ENCODE results near the gene TMEM168. TPM values are rescaled to one million over a fixed set of nuclear protein-coding genes. Genes with fewer than 3 reads are reported as not detected.

TMEM168 gene
- total RNA-seq, 1 donor from 2014 or later: 20.1 TPM

DNA sequence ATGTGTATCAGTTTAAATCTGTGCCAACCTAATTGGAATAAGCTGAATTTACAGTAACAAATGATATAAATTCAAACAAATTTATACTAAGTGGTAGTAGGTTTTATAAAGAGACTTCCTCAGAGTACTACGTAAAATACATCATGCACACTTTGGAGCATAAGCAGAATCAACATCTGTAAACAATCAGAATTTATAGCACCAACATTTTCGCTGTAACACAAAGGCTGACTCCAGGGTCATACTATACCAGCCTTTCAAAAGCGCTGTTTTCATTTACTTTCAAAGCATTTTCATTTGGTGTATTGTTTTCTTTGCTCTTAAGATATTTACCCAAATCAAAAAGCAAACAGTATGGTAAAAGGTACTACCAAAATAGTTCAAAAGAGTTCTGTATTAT, 29.3 kb upstream of the TMEM168 start:
- Histone ChIP-seq H3K4me3 (ENCODE audit: low read depth, low read length) (no peak overlapping the region), H3K27me3 (ENCODE audit: control insufficient read depth, insufficient read depth, low read length) (no peaks in the 10 kb centered on the region), H3K36me3 (ENCODE audit: control insufficient read depth, insufficient read depth, low read length) (no peaks in the 10 kb centered on the region)
- DNase-seq (ENCODE audit: low read depth): no peak
- TF ChIP-seq, protein P1, sequence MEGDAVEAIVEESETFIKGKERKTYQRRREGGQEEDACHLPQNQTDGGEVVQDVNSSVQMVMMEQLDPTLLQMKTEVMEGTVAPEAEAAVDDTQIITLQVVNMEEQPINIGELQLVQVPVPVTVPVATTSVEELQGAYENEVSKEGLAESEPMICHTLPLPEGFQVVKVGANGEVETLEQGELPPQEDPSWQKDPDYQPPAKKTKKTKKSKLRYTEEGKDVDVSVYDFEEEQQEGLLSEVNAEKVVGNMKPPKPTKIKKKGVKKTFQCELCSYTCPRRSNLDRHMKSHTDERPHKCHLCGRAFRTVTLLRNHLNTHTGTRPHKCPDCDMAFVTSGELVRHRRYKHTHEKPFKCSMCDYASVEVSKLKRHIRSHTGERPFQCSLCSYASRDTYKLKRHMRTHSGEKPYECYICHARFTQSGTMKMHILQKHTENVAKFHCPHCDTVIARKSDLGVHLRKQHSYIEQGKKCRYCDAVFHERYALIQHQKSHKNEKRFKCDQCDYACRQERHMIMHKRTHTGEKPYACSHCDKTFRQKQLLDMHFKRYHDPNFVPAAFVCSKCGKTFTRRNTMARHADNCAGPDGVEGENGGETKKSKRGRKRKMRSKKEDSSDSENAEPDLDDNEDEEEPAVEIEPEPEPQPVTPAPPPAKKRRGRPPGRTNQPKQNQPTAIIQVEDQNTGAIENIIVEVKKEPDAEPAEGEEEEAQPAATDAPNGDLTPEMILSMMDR (IDR thresholded peaks at IDR 0.05; ENCODE audit: insufficient read depth, low read length, poor library complexity, severe bottlenecking): no peak

DNA sequence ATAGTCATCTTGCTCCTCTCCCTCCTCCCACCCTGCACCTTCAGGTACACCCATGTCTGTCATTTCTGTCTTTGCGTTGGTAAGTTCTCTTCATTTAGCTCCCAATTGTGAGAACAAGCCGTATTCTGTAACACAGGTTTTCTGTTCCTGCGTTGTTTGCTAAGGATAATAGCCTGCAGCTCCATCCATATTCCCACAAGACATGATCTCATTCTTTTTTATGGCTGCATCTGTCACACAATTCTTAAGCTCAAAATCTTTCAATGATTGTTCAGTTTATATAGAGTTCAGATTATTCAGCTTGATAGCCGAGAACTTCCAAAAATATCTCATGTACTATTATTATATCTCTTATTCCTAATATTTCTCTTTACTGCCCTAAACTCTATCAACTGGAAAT, 16.0 kb upstream of the TMEM168 start:
- no peak overlapping the region for H3K4me3 ChIP-seq (ENCODE audit: low read depth, low read length)
- TF ChIP-seq, protein P1 (IDR thresholded peaks at IDR 0.05; ENCODE audit: insufficient read depth, low read length, poor library complexity, severe bottlenecking): no peak
- DNase-seq (ENCODE audit: low read depth): no peak
- H3K36me3 ChIP-seq (ENCODE audit: control insufficient read depth, insufficient read depth, low read length): no peaks in the 10 kb centered on the region
- no peaks in the 10 kb centered on the region for H3K27me3 ChIP-seq (ENCODE audit: control insufficient read depth, insufficient read depth, low read length)

DNA sequence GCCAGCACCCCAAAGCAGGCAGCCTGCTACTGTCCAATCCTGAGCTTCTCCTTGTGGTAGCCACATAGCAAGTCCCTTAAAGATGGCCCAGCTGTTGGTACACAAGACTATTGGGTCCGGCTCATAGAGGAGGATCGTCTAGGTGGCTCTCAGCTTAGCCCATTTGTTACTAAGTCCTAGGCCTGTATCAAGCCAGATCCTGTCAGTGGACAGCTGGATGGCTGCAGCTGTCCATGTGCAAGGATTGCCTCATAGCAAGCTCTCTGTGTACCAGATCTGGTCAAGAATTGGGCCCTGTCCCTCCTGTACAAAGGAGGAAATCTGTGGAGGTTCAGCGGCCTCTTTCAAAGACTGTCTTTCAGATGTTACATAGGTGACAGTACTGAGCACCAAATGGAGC, 12.2 kb upstream of the TMEM168 start:
- no peaks in the 10 kb centered on the region for H3K27me3 ChIP-seq (ENCODE audit: control insufficient read depth, insufficient read depth, low read length)
- TF ChIP-seq, protein P1 (IDR thresholded peaks at IDR 0.05; ENCODE audit: insufficient read depth, low read length, poor library complexity, severe bottlenecking): no peak
- no peaks in the 10 kb centered on the region for H3K36me3 ChIP-seq (ENCODE audit: control insufficient read depth, insufficient read depth, low read length)
- DNase-seq (ENCODE audit: low read depth): no peak
- H3K4me3 ChIP-seq (ENCODE audit: low read depth, low read length): no peak overlapping the region

DNA sequence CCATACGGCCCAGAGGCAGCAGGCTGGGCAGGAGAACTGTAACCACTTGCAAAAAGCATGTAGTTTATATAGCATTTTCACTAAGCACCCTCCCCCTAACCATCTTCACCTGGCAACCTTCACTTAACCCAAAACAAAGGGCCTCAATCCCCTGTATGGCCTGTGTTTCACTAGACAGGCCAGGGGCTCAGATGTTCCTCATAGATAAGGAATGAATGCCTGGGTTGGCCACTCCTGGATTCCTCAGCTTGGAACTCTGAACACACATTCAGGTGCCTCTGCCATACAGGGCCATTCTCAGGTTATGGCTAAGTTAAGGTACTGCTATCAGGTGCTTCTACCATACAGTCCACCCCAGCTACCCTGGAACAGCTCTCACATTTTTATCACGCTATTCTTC, 10.3 kb upstream of the TMEM168 start:
- H3K36me3 ChIP-seq (ENCODE audit: control insufficient read depth, insufficient read depth, low read length): no peaks in the 10 kb centered on the region
- no peaks in the 10 kb centered on the region for H3K27me3 ChIP-seq (ENCODE audit: control insufficient read depth, insufficient read depth, low read length)
- TF ChIP-seq, protein P1 (IDR thresholded peaks at IDR 0.05; ENCODE audit: insufficient read depth, low read length, poor library complexity, severe bottlenecking): no peak
- H3K4me3 ChIP-seq (ENCODE audit: low read depth, low read length): no peak overlapping the region
- no peak for DNase-seq (ENCODE audit: low read depth)

DNA sequence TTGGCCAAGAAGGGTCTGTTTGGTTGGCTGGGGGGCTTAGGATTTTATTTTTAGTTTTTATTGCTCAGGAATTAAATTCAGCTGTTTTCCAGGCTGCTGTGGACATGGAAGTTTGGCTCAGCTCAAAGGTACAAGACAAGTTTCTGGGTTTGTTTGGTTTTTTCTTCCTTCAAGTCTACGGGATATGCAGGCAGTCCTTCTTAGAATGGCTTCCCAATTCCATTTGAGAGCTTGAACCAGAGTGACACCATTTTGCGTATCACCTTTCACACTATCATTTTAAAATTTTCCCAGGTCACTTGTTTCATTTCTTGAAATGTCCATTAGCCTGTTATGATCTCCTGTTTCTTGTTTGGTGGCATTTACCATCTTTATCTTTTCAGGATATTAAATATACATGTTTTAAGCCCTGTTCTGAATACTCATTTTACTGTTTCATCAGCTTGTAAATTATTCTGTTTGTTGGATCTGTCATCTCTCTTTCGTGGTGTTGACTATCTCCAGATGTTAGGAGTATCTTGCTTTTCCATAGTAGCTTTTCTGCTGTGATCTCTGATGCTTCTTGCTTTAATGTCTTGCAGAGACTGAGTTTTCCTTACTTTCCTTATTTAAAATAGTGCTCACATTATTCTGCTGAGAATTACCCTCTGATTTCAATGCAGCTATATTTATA, 9.4 kb upstream of the TMEM168 start:
- Histone ChIP-seq H3K36me3 (ENCODE audit: control insufficient read depth, insufficient read depth, low read length) (no peaks in the 10 kb centered on the region), H3K27me3 (ENCODE audit: control insufficient read depth, insufficient read depth, low read length) (no peaks in the 10 kb centered on the region), H3K4me3 (ENCODE audit: low read depth, low read length) (no peak overlapping the region)
- no peak for DNase-seq (ENCODE audit: low read depth)
- TF ChIP-seq, protein P1 (IDR thresholded peaks at IDR 0.05; ENCODE audit: insufficient read depth, low read length, poor library complexity, severe bottlenecking): no peak

Data from kidney epithelial cell (primary cell).